ENCODE measurements around the gene TDP1.

DNA sequence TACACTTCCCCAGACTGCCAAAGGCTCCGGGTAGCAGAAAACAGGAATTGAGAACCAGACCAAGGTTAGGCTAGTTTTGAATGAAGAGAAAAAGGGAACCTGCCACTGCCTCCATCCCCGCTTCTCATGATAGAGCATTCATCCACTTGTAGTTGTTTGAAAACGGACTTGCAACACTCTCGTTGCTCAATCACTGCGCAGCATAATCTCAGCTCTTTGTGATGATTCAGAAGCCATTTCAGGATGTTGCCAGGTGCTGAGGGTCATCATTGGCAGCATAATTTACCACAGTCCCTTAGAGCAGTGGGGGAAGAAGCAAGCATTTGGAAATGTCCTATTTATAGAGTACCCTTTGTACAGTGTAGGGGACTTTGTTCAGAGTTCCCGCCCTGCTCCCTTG lies 131.7 kb downstream of the TDP1 start:
- TF ChIP-seq, protein P1, sequence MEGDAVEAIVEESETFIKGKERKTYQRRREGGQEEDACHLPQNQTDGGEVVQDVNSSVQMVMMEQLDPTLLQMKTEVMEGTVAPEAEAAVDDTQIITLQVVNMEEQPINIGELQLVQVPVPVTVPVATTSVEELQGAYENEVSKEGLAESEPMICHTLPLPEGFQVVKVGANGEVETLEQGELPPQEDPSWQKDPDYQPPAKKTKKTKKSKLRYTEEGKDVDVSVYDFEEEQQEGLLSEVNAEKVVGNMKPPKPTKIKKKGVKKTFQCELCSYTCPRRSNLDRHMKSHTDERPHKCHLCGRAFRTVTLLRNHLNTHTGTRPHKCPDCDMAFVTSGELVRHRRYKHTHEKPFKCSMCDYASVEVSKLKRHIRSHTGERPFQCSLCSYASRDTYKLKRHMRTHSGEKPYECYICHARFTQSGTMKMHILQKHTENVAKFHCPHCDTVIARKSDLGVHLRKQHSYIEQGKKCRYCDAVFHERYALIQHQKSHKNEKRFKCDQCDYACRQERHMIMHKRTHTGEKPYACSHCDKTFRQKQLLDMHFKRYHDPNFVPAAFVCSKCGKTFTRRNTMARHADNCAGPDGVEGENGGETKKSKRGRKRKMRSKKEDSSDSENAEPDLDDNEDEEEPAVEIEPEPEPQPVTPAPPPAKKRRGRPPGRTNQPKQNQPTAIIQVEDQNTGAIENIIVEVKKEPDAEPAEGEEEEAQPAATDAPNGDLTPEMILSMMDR (IDR thresholded peaks at IDR 0.05): no peak
- no peak for TF ChIP-seq POLR2A (IDR thresholded peaks at IDR 0.05)

All from lower leg skin (tissue), 3 donors.